ENCODE data around the gene ZNF384. TPM values are rescaled to one million over a fixed set of nuclear protein-coding genes. Genes with fewer than 3 reads are reported as not detected.

ZNF384 gene
- total RNA-seq, 1 donor from 2014 or later: 9.5 TPM

- DNase-seq (ENCODE audit: low read depth, low spot score): no peak
Observed at GRCh38 chr12:6620885-6621274, 68.3 kb downstream of the ZNF384 start.

- no peak for DNase-seq (ENCODE audit: low read depth, low spot score)
Observed at GRCh38 chr12:6620137-6620884, 68.9 kb downstream of the ZNF384 start.

- DNase-seq (ENCODE audit: low read depth, low spot score): no peak
Observed at GRCh38 chr12:6618483-6619225, 70.5 kb downstream of the ZNF384 start.

Other genes with a start within 250 kb of the ZNF384 start
- gene CD27, start 244.4 kb downstream of the ZNF384 start, total RNA-seq: not detected in 2 replicates
- gene TAPBPL, start 237.3 kb downstream of the ZNF384 start, total RNA-seq: 5.4 and 6.5 TPM in 2 replicates
- 5.7 and 6.4 TPM in 2 replicates for gene VAMP1, start 218.7 kb downstream of the ZNF384 start, total RNA-seq
- gene MRPL51, start 196.1 kb downstream of the ZNF384 start, total RNA-seq: 132 and 186 TPM in 2 replicates
- gene NCAPD2, start 195.3 kb downstream of the ZNF384 start, total RNA-seq: 48.6 and 95.9 TPM in 2 replicates
- gene GAPDH, start 154.9 kb downstream of the ZNF384 start, total RNA-seq: 6,666 and 8,207 TPM in 2 replicates
- 8.3 and 9.0 TPM in 2 replicates for gene IFFO1, start 133.3 kb downstream of the ZNF384 start, total RNA-seq
- 20.7 and 30.5 TPM in 2 replicates for gene NOP2, start 121.1 kb downstream of the ZNF384 start, total RNA-seq
- 205 and 216 TPM in 2 replicates for gene CHD4, start 82.0 kb downstream of the ZNF384 start, total RNA-seq
- gene LPAR5, start 53.4 kb downstream of the ZNF384 start, total RNA-seq: 0.04 and 0.07 TPM in 2 replicates
- gene ACRBP, start 41.9 kb downstream of the ZNF384 start, total RNA-seq: 0.11 and 0.26 TPM in 2 replicates
- gene ING4, start 26.3 kb downstream of the ZNF384 start, total RNA-seq: 26.0 and 31.9 TPM in 2 replicates
- gene PIANP, start 11.4 kb upstream of the ZNF384 start, total RNA-seq: not detected in 2 replicates
- 54.8 and 71.4 TPM in 2 replicates for gene COPS7A, start 34.7 kb upstream of the ZNF384 start, total RNA-seq
- 56.9 and 94.9 TPM in 2 replicates for gene MLF2, start 63.8 kb upstream of the ZNF384 start, total RNA-seq
- gene PTMS, start 77.0 kb upstream of the ZNF384 start, total RNA-seq: 45.2 and 61.3 TPM in 2 replicates
- gene LAG3, start 83.1 kb upstream of the ZNF384 start, total RNA-seq: 0.11 and 0.13 TPM in 2 replicates
- gene CD4, start 100.2 kb upstream of the ZNF384 start, total RNA-seq: 0.07 TPM in 1 of 2 replicates, not detected in the other
- gene GPR162, start 132.4 kb upstream of the ZNF384 start, total RNA-seq: 9.0 and 13.5 TPM in 2 replicates
- 66.5 and 83.1 TPM in 2 replicates for gene P3H3, start 139.0 kb upstream of the ZNF384 start, total RNA-seq
- 0.79 and 1.4 TPM in 2 replicates for gene GNB3, start 151.6 kb upstream of the ZNF384 start, total RNA-seq
- 11.0 and 27.2 TPM in 2 replicates for gene CDCA3, start 161.9 kb upstream of the ZNF384 start, total RNA-seq
- gene USP5, start 162.8 kb upstream of the ZNF384 start, total RNA-seq: 105 and 132 TPM in 2 replicates
- 941 and 1,374 TPM in 2 replicates for gene TPI1, start 178.2 kb upstream of the ZNF384 start, total RNA-seq
- gene SPSB2, start 183.9 kb upstream of the ZNF384 start, total RNA-seq: 3.1 and 5.8 TPM in 2 replicates
- 4.4 TPM in 2 replicates for gene LRRC23, start 215.4 kb upstream of the ZNF384 start, total RNA-seq
- gene ENO2, start 225.2 kb upstream of the ZNF384 start, total RNA-seq: 8.8 and 12.6 TPM in 2 replicates
- 6.1 and 6.7 TPM in 2 replicates for gene ATN1, start 238.6 kb upstream of the ZNF384 start, total RNA-seq